Measurements from ENCODE around the gene HTR3D. TPM values are rescaled to one million over a fixed set of nuclear protein-coding genes. Genes with fewer than 3 reads are reported as not detected.

Gene HTR3D
- total and polyA plus RNA-seq, 12 donors = not detected

- H3K4me3 ChIP-seq = no peak overlapping the region
- TF ChIP-seq, protein P1, sequence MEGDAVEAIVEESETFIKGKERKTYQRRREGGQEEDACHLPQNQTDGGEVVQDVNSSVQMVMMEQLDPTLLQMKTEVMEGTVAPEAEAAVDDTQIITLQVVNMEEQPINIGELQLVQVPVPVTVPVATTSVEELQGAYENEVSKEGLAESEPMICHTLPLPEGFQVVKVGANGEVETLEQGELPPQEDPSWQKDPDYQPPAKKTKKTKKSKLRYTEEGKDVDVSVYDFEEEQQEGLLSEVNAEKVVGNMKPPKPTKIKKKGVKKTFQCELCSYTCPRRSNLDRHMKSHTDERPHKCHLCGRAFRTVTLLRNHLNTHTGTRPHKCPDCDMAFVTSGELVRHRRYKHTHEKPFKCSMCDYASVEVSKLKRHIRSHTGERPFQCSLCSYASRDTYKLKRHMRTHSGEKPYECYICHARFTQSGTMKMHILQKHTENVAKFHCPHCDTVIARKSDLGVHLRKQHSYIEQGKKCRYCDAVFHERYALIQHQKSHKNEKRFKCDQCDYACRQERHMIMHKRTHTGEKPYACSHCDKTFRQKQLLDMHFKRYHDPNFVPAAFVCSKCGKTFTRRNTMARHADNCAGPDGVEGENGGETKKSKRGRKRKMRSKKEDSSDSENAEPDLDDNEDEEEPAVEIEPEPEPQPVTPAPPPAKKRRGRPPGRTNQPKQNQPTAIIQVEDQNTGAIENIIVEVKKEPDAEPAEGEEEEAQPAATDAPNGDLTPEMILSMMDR (IDR thresholded peaks at IDR 0.05) = no peak
- ATAC-seq (no peak), DNase-seq (no peak)
- H3K9me3 ChIP-seq = no peaks in the 10 kb centered on the region
- peaks cover 0 to 99% (median 58%) of the 10 kb centered on the region in 9 donors for H3K36me3 ChIP-seq
- whole genome bisulfite sequencing, 2 donors = 84 to 86% methylated on average over 11 of the region's 11 CpGs
- no peaks in the 10 kb centered on the region for H3K27me3 ChIP-seq
- H3K4me1 ChIP-seq = no peaks in the 10 kb centered on the region
- intact Hi-C loops (cut with DNase I) = no loop called here
- H3K27ac ChIP-seq = no peak overlapping the region
Observed at GRCh38 chr3:183984749-183985729, 46.5 kb upstream of the HTR3D start.

DNA sequence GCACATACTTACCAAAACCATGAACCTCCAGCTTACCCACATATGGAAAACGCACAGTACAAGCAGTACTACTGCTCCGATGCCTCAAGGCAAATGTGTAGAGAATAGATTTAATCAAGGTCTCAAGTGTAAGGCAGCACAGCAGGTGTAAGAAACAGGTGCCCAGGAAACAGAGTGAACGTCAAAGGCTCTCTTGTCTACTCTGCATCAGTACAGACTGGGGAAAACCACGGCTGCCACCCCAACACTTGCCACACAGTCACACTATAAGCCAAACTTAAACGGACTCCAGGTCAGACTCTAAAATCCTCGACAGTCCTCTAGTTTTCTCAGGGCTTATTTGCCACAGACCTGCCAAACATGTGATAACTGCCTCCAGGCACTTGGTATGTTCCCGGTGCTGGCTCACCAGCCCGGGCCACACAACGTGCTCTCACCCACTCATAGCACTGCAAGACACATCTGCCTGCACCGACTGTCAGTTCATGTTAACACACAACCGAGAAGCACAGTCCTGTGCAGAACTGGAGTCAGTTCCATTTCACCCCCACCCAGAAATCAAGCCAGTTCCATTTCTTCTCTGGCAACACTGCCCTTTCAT is 44.4 kb upstream of the HTR3D start:
- no peak for DNase-seq
- Histone ChIP-seq H3K27me3 (no peaks in the 10 kb centered on the region), H3K4me1 (peaks cover 0 to 6% (median 0%) of the 10 kb centered on the region in 9 donors), H3K36me3 (peaks cover 0 to 86% (median 47%) of the 10 kb centered on the region in 9 donors), H3K9me3 (no peaks in the 10 kb centered on the region), H3K27ac (no peak overlapping the region), H3K4me3 (no peak overlapping the region)
- ATAC-seq = peak in 3 of 8 donors; percentile 16 to 25 (median 23)
- 84 to 89% methylated on average over 11 of the region's 11 CpGs for WGBS, 2 donors
- TF ChIP-seq, protein P1 (IDR thresholded peaks at IDR 0.05) = no peak
- intact Hi-C loops (cut with DNase I) = no loop called here

- intact Hi-C loops (cut with DNase I) = no loop called here
- Histone ChIP-seq H3K27ac (no peak overlapping the region), H3K9me3 (no peaks in the 10 kb centered on the region), H3K4me3 (no peak overlapping the region), H3K27me3 (no peaks in the 10 kb centered on the region), H3K4me1 (peaks cover 0 to 6% (median 0%) of the 10 kb centered on the region in 9 donors), H3K36me3 (peaks cover 0 to 74% (median 39%) of the 10 kb centered on the region in 9 donors)
- 82 to 84% methylated on average over 16 of the region's 16 CpGs for WGBS, 2 donors
- ATAC-seq = peak in 1 of 8 donors; percentile 12
- DNase-seq = no peak
- TF ChIP-seq, protein P1 (IDR thresholded peaks at IDR 0.05) = no peak
Observed at GRCh38 chr3:183988216-183988790, 43.2 kb upstream of the HTR3D start.

GRCh38 chr3:183991403-183991802 is 40.1 kb upstream of the HTR3D start:
- no peak overlapping the region for H3K27ac ChIP-seq
- no peak for DNase-seq
- intact Hi-C loops (cut with DNase I) = no loop called here
- H3K4me1 ChIP-seq = peaks cover 0 to 6% (median 0%) of the 10 kb centered on the region in 9 donors
- H3K36me3 ChIP-seq = peaks cover 0 to 50% (median 26%) of the 10 kb centered on the region in 9 donors
- H3K27me3 ChIP-seq = no peaks in the 10 kb centered on the region
- WGBS, 2 donors = 82 to 83% methylated on average over 5 of the region's 5 CpGs
- H3K4me3 ChIP-seq = no peak overlapping the region
- H3K9me3 ChIP-seq = no peaks in the 10 kb centered on the region
- TF ChIP-seq, protein P1 (IDR thresholded peaks at IDR 0.05) = no peak
- no peak for ATAC-seq

Measured in heart right ventricle (tissue), 16 donors.